ENCODE data around the gene SCARB2.

The SCARB2 gene

DNA sequence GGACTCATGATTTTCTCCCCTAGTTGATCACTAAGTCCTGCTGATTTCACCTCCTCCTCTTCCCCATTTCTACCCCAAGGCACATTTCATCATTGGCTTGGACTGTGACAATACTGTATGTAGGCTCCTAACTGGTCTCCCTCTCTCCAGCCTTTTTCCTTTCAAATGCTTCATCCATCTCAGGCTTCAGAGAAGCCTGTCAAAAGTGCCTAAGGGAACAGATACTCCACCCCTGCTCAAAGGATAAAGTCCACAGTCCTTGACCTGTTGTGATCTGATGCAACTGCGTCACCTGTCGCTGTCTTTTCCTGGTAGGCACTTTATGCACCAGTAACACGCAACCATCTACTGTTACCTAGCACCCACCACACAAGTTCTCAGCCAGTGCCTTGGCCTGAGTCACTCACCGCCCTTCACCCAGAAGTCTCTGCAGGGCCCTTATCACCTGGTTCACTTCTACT lies 12.8 kb downstream of the SCARB2 start:
- Histone ChIP-seq H3K4me2 (ENCODE audit: insufficient read depth, low read length, poor library complexity, severe bottlenecking) (no peak overlapping the region), H3K4me3 (ENCODE audit: low read length in 2 of 2) (peak overlapping the region in 1 of 2 donors; percentile 25), H2BK15ac (ENCODE audit: low read length) (no peak overlapping the region), H3K4ac (ENCODE audit: low read length) (no peak overlapping the region), H3K23ac (ENCODE audit: low read depth, low read length, poor library complexity) (no peak overlapping the region), H4K8ac (ENCODE audit: low read depth, low read length) (no peak overlapping the region), H2BK120ac (ENCODE audit: low read depth, low read length) (no peak overlapping the region), H2AK5ac (ENCODE audit: low read depth, low read length) (no peak overlapping the region), H2BK12ac (ENCODE audit: low read length) (no peak overlapping the region), H3K9me3 (replicated peaks in 1 of 2; ENCODE audit: control insufficient read depth in 2 of 2, insufficient read depth in 1 of 2, low read depth in 1 of 2, low read length in 2 of 2) (no peaks in the 10 kb centered on the region), H3K79me1 (ENCODE audit: low read depth, low read length) (no peaks in the 10 kb centered on the region), H2AFZ (ENCODE audit: low read length) (no peak overlapping the region), H3K36me3 (replicated peaks in 1 of 2; ENCODE audit: control insufficient read depth in 2 of 2, insufficient read depth in 2 of 2, low read length in 2 of 2) (peaks cover 0 to 7% of the 10 kb centered on the region in 2 donors), H3K18ac (ENCODE audit: low read length) (no peak overlapping the region), H3K4me1 (ENCODE audit: control insufficient read depth in 2 of 2, insufficient read depth in 1 of 2, low read depth in 1 of 2, low read length in 2 of 2) (peaks cover 7 to 11% of the 10 kb centered on the region in 2 donors), H3K27ac (replicated peaks; ENCODE audit: low read length) (no peak overlapping the region), H2BK5ac (ENCODE audit: low read length) (no peak overlapping the region), H3K14ac (ENCODE audit: low read length) (no peak overlapping the region), H3K9ac (ENCODE audit: low read depth, low read length, poor library complexity) (no peak overlapping the region), H3K27me3 (ENCODE audit: control insufficient read depth in 3 of 3, insufficient read depth in 3 of 3, low read depth in 1 of 3, low read length in 3 of 3) (no peaks in the 10 kb centered on the region), H4K91ac (ENCODE audit: low read depth, low read length, poor library complexity) (no peak overlapping the region)
- DNase-seq (ENCODE audit: low spot score) = no peak
- no CpG with 5 or more reads among the region's 4 CpGs for WGBS, 2 donors (ENCODE audit: extremely low coverage in 2 of 2, insufficient read length in 2 of 2, insufficient replicate concordance in 1 of 2)

GRCh38 chr4:76199664-76200211 lies 13.9 kb downstream of the SCARB2 start:
- H2BK5ac ChIP-seq (ENCODE audit: low read length) = no peak overlapping the region
- H2BK120ac ChIP-seq (ENCODE audit: low read depth, low read length) = no peak overlapping the region
- H3K18ac ChIP-seq (ENCODE audit: low read length) = no peak overlapping the region
- no peaks in the 10 kb centered on the region for H3K79me1 ChIP-seq (ENCODE audit: low read depth, low read length)
- no peak for DNase-seq (ENCODE audit: low spot score)
- no peak overlapping the region for H2AK5ac ChIP-seq (ENCODE audit: low read depth, low read length)
- H3K4me1 ChIP-seq (ENCODE audit: control insufficient read depth in 2 of 2, insufficient read depth in 1 of 2, low read depth in 1 of 2, low read length in 2 of 2) = peaks cover 7 to 11% of the 10 kb centered on the region in 2 donors
- no peak overlapping the region for H3K9ac ChIP-seq (ENCODE audit: low read depth, low read length, poor library complexity)
- H2BK15ac ChIP-seq (ENCODE audit: low read length) = no peak overlapping the region
- H3K4me3 ChIP-seq (ENCODE audit: low read length in 2 of 2) = no peak overlapping the region
- no peak overlapping the region for H3K14ac ChIP-seq (ENCODE audit: low read length)
- no peaks in the 10 kb centered on the region for H3K27me3 ChIP-seq (ENCODE audit: control insufficient read depth in 3 of 3, insufficient read depth in 3 of 3, low read depth in 1 of 3, low read length in 3 of 3)
- WGBS, 2 donors (ENCODE audit: extremely low coverage in 2 of 2, insufficient read length in 2 of 2, insufficient replicate concordance in 1 of 2) = no CpG with 5 or more reads among the region's 13 CpGs
- H2BK12ac ChIP-seq (ENCODE audit: low read length) = no peak overlapping the region
- peaks cover 0 to 17% of the 10 kb centered on the region in 2 donors for H3K36me3 ChIP-seq (replicated peaks in 1 of 2; ENCODE audit: control insufficient read depth in 2 of 2, insufficient read depth in 2 of 2, low read length in 2 of 2)
- H3K4ac ChIP-seq (ENCODE audit: low read length) = no peak overlapping the region
- H3K23ac ChIP-seq (ENCODE audit: low read depth, low read length, poor library complexity) = no peak overlapping the region
- no peaks in the 10 kb centered on the region for H3K9me3 ChIP-seq (replicated peaks in 1 of 2; ENCODE audit: control insufficient read depth in 2 of 2, insufficient read depth in 1 of 2, low read depth in 1 of 2, low read length in 2 of 2)
- no peak overlapping the region for H2AFZ ChIP-seq (ENCODE audit: low read length)
- H4K91ac ChIP-seq (ENCODE audit: low read depth, low read length, poor library complexity) = no peak overlapping the region
- no peak overlapping the region for H3K4me2 ChIP-seq (ENCODE audit: insufficient read depth, low read length, poor library complexity, severe bottlenecking)
- H4K8ac ChIP-seq (ENCODE audit: low read depth, low read length) = no peak overlapping the region
- H3K27ac ChIP-seq (replicated peaks; ENCODE audit: low read length) = no peak overlapping the region

DNA sequence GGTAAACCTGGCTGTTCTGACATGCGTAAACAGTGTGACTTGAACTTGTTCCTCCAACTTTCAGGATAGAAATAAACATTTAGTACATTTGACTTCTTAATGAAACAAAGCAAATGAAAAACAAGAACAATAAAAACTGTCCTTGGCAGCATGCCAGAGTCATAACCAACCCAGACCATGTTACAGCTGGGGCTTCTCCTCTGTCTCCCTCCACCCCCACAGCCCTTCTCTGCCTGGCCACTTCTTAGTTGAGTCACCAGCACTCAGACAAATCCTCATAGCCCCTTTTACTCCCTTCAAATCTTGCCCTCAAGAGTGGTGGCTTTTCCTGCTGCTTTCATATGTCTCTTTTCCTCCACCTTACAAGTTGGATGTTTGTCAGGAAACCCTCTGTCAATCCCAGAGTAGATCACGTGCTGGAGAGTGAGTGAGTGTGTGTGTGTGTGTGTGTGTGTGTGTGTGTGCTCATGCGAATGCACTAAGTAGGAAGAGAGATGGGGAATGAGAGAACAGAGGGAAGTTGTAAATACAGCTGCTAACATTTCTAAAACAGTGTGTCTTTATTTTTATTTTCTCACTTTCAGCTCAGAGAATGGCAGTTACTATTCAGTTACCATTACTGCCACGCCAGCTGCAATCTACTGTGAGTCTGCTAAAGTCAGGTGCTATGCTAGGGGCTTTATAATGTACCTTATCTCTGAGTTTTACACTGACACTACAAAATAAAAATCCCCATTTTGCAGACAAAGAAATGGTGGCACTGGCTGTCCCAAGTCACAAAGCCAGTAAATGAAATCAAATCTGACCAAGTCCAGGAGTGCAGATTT lies 15.0 kb downstream of the SCARB2 start:
- Histone ChIP-seq H3K4me1 (ENCODE audit: control insufficient read depth in 2 of 2, insufficient read depth in 1 of 2, low read depth in 1 of 2, low read length in 2 of 2) (peaks cover 7 to 11% of the 10 kb centered on the region in 2 donors), H3K27ac (replicated peaks; ENCODE audit: low read length) (no peak overlapping the region), H3K4me3 (ENCODE audit: low read length in 2 of 2) (no peak overlapping the region), H2AK5ac (ENCODE audit: low read depth, low read length) (no peak overlapping the region), H2BK120ac (ENCODE audit: low read depth, low read length) (no peak overlapping the region), H3K4me2 (ENCODE audit: insufficient read depth, low read length, poor library complexity, severe bottlenecking) (no peak overlapping the region), H2BK15ac (ENCODE audit: low read length) (no peak overlapping the region), H3K14ac (ENCODE audit: low read length) (no peak overlapping the region), H3K79me1 (ENCODE audit: low read depth, low read length) (no peaks in the 10 kb centered on the region), H2AFZ (ENCODE audit: low read length) (no peak overlapping the region), H4K8ac (ENCODE audit: low read depth, low read length) (no peak overlapping the region), H3K36me3 (replicated peaks in 1 of 2; ENCODE audit: control insufficient read depth in 2 of 2, insufficient read depth in 2 of 2, low read length in 2 of 2) (peaks cover 2 to 28% of the 10 kb centered on the region in 2 donors), H3K9ac (ENCODE audit: low read depth, low read length, poor library complexity) (no peak overlapping the region), H3K23ac (ENCODE audit: low read depth, low read length, poor library complexity) (no peak overlapping the region), H3K9me3 (replicated peaks in 1 of 2; ENCODE audit: control insufficient read depth in 2 of 2, insufficient read depth in 1 of 2, low read depth in 1 of 2, low read length in 2 of 2) (no peaks in the 10 kb centered on the region), H3K27me3 (ENCODE audit: control insufficient read depth in 3 of 3, insufficient read depth in 3 of 3, low read depth in 1 of 3, low read length in 3 of 3) (no peaks in the 10 kb centered on the region), H3K18ac (ENCODE audit: low read length) (no peak overlapping the region), H4K91ac (ENCODE audit: low read depth, low read length, poor library complexity) (no peak overlapping the region), H3K4ac (ENCODE audit: low read length) (no peak overlapping the region), H2BK12ac (ENCODE audit: low read length) (no peak overlapping the region), H2BK5ac (ENCODE audit: low read length) (no peak overlapping the region)
- WGBS, 2 donors (ENCODE audit: extremely low coverage in 2 of 2, insufficient read length in 2 of 2, insufficient replicate concordance in 1 of 2) = no CpG with 5 or more reads among the region's 4 CpGs
- DNase-seq (ENCODE audit: low spot score) = no peak

DNA sequence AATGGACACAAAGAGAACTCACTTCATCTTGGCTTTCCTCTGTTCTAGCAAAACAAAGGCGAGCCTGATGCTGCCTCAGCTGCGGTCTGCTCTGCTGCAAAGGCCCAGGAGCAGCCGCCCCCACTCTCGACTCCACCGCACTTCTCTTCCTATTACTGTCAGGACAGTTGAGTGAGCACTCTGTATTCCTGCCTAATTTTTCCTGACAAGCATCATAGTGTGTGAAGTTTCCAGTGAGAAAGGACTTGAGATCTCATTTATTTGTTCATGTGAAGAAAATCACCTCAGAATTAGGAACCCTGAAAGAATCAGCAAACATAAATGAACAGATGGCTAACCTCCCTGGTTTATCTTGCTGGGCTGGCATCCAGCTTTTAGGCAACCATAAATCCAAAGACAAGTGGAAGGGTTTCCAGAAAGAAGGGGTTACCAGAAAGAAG lies 15.6 kb downstream of the SCARB2 start:
- H3K4me2 ChIP-seq (ENCODE audit: insufficient read depth, low read length, poor library complexity, severe bottlenecking) = no peak overlapping the region

More for the DNA sequence above, 15.6 kb downstream of the SCARB2 start:
- Histone ChIP-seq H4K91ac (ENCODE audit: low read depth, low read length, poor library complexity) (no peak overlapping the region), H2BK12ac (ENCODE audit: low read length) (no peak overlapping the region), H3K18ac (ENCODE audit: low read length) (no peak overlapping the region), H3K4me1 (ENCODE audit: control insufficient read depth in 2 of 2, insufficient read depth in 1 of 2, low read depth in 1 of 2, low read length in 2 of 2) (peaks cover 7 to 11% of the 10 kb centered on the region in 2 donors), H3K27ac (replicated peaks; ENCODE audit: low read length) (no peak overlapping the region), H3K27me3 (ENCODE audit: control insufficient read depth in 3 of 3, insufficient read depth in 3 of 3, low read depth in 1 of 3, low read length in 3 of 3) (no peaks in the 10 kb centered on the region), H2BK5ac (ENCODE audit: low read length) (no peak overlapping the region), H4K8ac (ENCODE audit: low read depth, low read length) (no peak overlapping the region), H2BK15ac (ENCODE audit: low read length) (no peak overlapping the region), H3K79me1 (ENCODE audit: low read depth, low read length) (no peaks in the 10 kb centered on the region), H3K9me3 (replicated peaks in 1 of 2; ENCODE audit: control insufficient read depth in 2 of 2, insufficient read depth in 1 of 2, low read depth in 1 of 2, low read length in 2 of 2) (no peaks in the 10 kb centered on the region), H3K9ac (ENCODE audit: low read depth, low read length, poor library complexity) (no peak overlapping the region), H3K14ac (ENCODE audit: low read length) (no peak overlapping the region), H3K4ac (ENCODE audit: low read length) (no peak overlapping the region), H3K23ac (ENCODE audit: low read depth, low read length, poor library complexity) (no peak overlapping the region), H3K36me3 (replicated peaks in 1 of 2; ENCODE audit: control insufficient read depth in 2 of 2, insufficient read depth in 2 of 2, low read length in 2 of 2) (peaks cover 5 to 34% of the 10 kb centered on the region in 2 donors), H3K4me3 (ENCODE audit: low read length in 2 of 2) (no peak overlapping the region), H2BK120ac (ENCODE audit: low read depth, low read length) (no peak overlapping the region), H2AFZ (ENCODE audit: low read length) (peak overlapping the region; percentile 42), H2AK5ac (ENCODE audit: low read depth, low read length) (no peak overlapping the region)
- no peak for DNase-seq (ENCODE audit: low spot score)
- no CpG with 5 or more reads among the region's 5 CpGs for WGBS, 2 donors (ENCODE audit: extremely low coverage in 2 of 2, insufficient read length in 2 of 2, insufficient replicate concordance in 1 of 2)
